NB4 (cell line): ENCODE results near the gene NDRG3.

Source experiments
- CTCF ChIP-seq: IDR thresholded peaks from one replicate; pipeline ENCODE4 v1.5.1; 2012; ENCODE audit warnings: low read depth, low read length
- POLR2A ChIP-seq: IDR thresholded peaks from 2 replicates; pipeline ENCODE4 v1.6.1; 2011; ENCODE audit warnings: mild to moderate bottlenecking; ENCODE audit not compliant: insufficient read length; ENCODE audit errors: extremely low read depth

DNA sequence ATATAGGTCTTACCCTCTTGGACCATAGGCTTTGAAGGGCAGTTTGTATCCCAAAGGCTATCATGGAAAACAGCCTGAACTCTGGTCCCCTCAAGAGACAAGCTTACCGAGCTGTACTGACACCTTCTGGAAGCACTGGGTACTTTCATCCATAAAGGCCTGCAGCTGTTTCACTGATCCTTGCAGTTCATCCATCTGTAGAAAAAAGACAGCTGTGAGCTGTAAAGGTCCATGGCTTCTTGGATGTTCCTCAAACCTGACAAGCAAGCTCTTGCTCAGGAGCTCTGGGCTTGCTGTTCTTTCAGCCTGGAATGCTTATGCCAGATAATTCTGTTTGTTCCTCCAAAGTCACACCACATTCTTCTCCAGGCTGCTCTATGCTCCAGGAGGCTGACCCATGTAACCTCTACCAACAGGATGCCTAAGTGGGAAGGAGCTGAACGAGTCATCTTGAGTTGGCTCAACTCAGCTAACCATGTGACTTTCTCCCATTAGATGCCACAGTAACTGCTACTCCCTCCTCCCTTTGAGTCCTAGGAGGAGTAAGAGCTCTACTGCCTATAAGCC lies 8.8 kb upstream of the NDRG3 start:
- TF ChIP-seq CTCF (peak; percentile 78), POLR2A (no peak)
